Aorta (tissue), 5 donors: ENCODE measurements around the gene DHX32. TPM values are rescaled to one million over a fixed set of nuclear protein-coding genes. Genes with fewer than 3 reads are reported as not detected.

Experiments used
- ATAC-seq: fragments of 200-7000 bp; cut with Tn5 transposase; one replicate; pipeline ENCODE4 v1.9.1; 2022; ENCODE audit warnings: moderate library complexity; ENCODE audit not compliant: low FRiP score
- DNase-seq, 2 donors: peaks; one replicate each; pipeline ENCODE4 v3.0.0-alpha.2; 2020
- H3K27ac ChIP-seq, 2 donors: one replicate each; pipeline ENCODE4 v1.5.1; 2013; ENCODE audit warnings: low read length in 2 of 2, mild to moderate bottlenecking in 2 of 2, moderate library complexity in 2 of 2, control low read depth in 1 of 2, inconsistent platforms in 1 of 2, low read depth in 1 of 2
- H3K27me3 ChIP-seq, 2 donors: one replicate each; pipeline ENCODE4 v1.6.1; 2013; ENCODE audit warnings: control low read depth in 1 of 2, low read length in 1 of 2, mild to moderate bottlenecking in 1 of 2, moderate library complexity in 1 of 2; ENCODE audit not compliant: insufficient read depth in 2 of 2, control insufficient read depth in 1 of 2
- H3K36me3 ChIP-seq, 2 donors: one replicate each; pipeline ENCODE4 v1.6.1; 2013; ENCODE audit warnings: control low read depth in 1 of 2, low read length in 1 of 2, mild to moderate bottlenecking in 1 of 2; ENCODE audit not compliant: insufficient read depth in 2 of 2, control insufficient read depth in 1 of 2
- H3K4me1 ChIP-seq, 2 donors: one replicate each; pipeline ENCODE4 v1.6.1; 2013; ENCODE audit warnings: low read length in 2 of 2, control low read depth in 1 of 2, mild to moderate bottlenecking in 1 of 2, moderate library complexity in 1 of 2; ENCODE audit not compliant: insufficient read depth in 2 of 2, control insufficient read depth in 1 of 2
- H3K4me3 ChIP-seq, 2 donors: one replicate each; pipeline ENCODE4 v1.5.1; 2013; ENCODE audit warnings: low read length in 2 of 2, control low read depth in 1 of 2, mild to moderate bottlenecking in 1 of 2
- H3K9me3 ChIP-seq: one replicate; pipeline ENCODE4 v1.6.1; 2013; ENCODE audit warnings: mild to moderate bottlenecking, low read length; ENCODE audit not compliant: control insufficient read depth
- WGBS, 2 donors: extraction: QIAGEN DNeasy Blood & Tissue Kit; methylation state at CpG; one replicate each; pipeline ENCODE4 v1.1.7; 2013; 5-methylcytosine and 5-hydroxymethylcytosine counted together
- intact Hi-C, 2 donors: fragments of 100-400 bp; cut with DNase I; formaldehyde crosslinking; loops; one replicate each; pipeline versions ENCODE4 v1.14.2 to v1.15.0; 2022
- polyA plus RNA-seq, 2 donors: library from polyadenylated mRNA; stranded (reverse); fragments of 200-250 nt; gene quantifications; one replicate each; pipeline ENCODE4 v1.2.3, GENCODE V29; 2013
- total RNA-seq, 2 donors: library from RNA; stranded (reverse); fragmentation: NEBNext Ultra II Directional; extraction: Animal tissue kit (Norgen Biotek cat#: 25700); gene quantifications; one replicate each; pipeline ENCODE4 v1.2.1, GENCODE V29; 2021
- donor health status: healthy with polysubstance abuse.
- donor health status: Bipolar disorder and iron deficiency.
- donor health status: DM: no; HTN: no; CAD: no.
- donor health status: DM: no; HTN: no; CAD: no.
- donor health status: DM: yes; HTN: yes; CAD: no.

Gene DHX32
- total and polyA plus RNA-seq, 4 donors: 9.5 to 22.6 (median 16.0) TPM

GRCh38 chr10:125815764-125816163, 65.3 kb downstream of the DHX32 start:
- no peak for DNase-seq

GRCh38 chr10:125812128-125812750, 68.9 kb downstream of the DHX32 start:
- Histone ChIP-seq H3K27me3 (no peaks in the 10 kb centered on the region), H3K4me3 (no peak overlapping the region), H3K27ac (no peak overlapping the region), H3K4me1 (no peaks in the 10 kb centered on the region), H3K36me3 (peaks cover 6 to 14% of the 10 kb centered on the region in 2 donors), H3K9me3 (no peaks in the 10 kb centered on the region)
- intact Hi-C loops: no loop called here
- no peak for DNase-seq
- no peak for ATAC-seq
- WGBS, 2 donors: 65 to 82% methylated on average over 1 of the region's 1 CpG

More at GRCh38 chr10:125815764-125816163, 65.3 kb downstream of the DHX32 start:
- no peak for ATAC-seq
- Histone ChIP-seq H3K27ac (no peak overlapping the region), H3K4me3 (no peak overlapping the region), H3K36me3 (peaks cover 4 to 6% of the 10 kb centered on the region in 2 donors), H3K9me3 (no peaks in the 10 kb centered on the region), H3K27me3 (no peaks in the 10 kb centered on the region), H3K4me1 (no peaks in the 10 kb centered on the region)
- intact Hi-C loops: no loop called here
- WGBS, 2 donors: 0 to 52% methylated on average over 1 of the region's 1 CpG

GRCh38 chr10:125811251-125811650, 69.8 kb downstream of the DHX32 start:
- WGBS, 2 donors: 67 to 78% methylated on average over 1 of the region's 1 CpG
- H3K27ac ChIP-seq: no peak overlapping the region

GRCh38 chr10:125808047-125808446, 73.0 kb downstream of the DHX32 start:
- Histone ChIP-seq H3K9me3 (no peaks in the 10 kb centered on the region), H3K27me3 (no peaks in the 10 kb centered on the region), H3K4me1 (no peaks in the 10 kb centered on the region), H3K4me3 (no peak overlapping the region), H3K36me3 (peaks cover 7 to 14% of the 10 kb centered on the region in 2 donors), H3K27ac (no peak overlapping the region)
- no peak for ATAC-seq
- intact Hi-C loops: no loop called here
- 86 to 87% methylated on average over 1 of the region's 1 CpG for WGBS, 2 donors
- no peak for DNase-seq

More at GRCh38 chr10:125811251-125811650, 69.8 kb downstream of the DHX32 start:
- Histone ChIP-seq H3K9me3 (no peaks in the 10 kb centered on the region), H3K36me3 (peaks cover 8 to 18% of the 10 kb centered on the region in 2 donors), H3K4me1 (no peaks in the 10 kb centered on the region), H3K4me3 (no peak overlapping the region), H3K27me3 (no peaks in the 10 kb centered on the region)
- intact Hi-C loops: no loop called here
- DNase-seq (no peak), ATAC-seq (no peak)

GRCh38 chr10:125802739-125803138, 78.4 kb downstream of the DHX32 start:
- Histone ChIP-seq H3K36me3 (peaks cover 5 to 6% of the 10 kb centered on the region in 2 donors), H3K4me1 (no peaks in the 10 kb centered on the region), H3K27ac (no peak overlapping the region), H3K27me3 (no peaks in the 10 kb centered on the region), H3K9me3 (no peaks in the 10 kb centered on the region), H3K4me3 (no peak overlapping the region)
- ATAC-seq (no peak), DNase-seq (no peak)
- intact Hi-C loops: no loop called here
- WGBS, 2 donors: 94 to 96% methylated on average over 7 of the region's 7 CpGs

GRCh38 chr10:125802131-125802530, 79.0 kb downstream of the DHX32 start:
- no peaks in the 10 kb centered on the region for H3K4me1 ChIP-seq
- no peak overlapping the region for H3K27ac ChIP-seq
- no peak for ATAC-seq
- WGBS, 2 donors: 77 to 80% methylated on average over 5 of the region's 5 CpGs
- H3K4me3 ChIP-seq: no peak overlapping the region
- no peaks in the 10 kb centered on the region for H3K27me3 ChIP-seq
- H3K36me3 ChIP-seq: peaks cover 5% of the 10 kb centered on the region in 2 donors
- H3K9me3 ChIP-seq: no peaks in the 10 kb centered on the region
- DNase-seq: no peak
- intact Hi-C loops: no loop called here

GRCh38 chr10:125801574-125801973, 79.5 kb downstream of the DHX32 start:
- Histone ChIP-seq H3K27me3 (no peaks in the 10 kb centered on the region), H3K27ac (no peak overlapping the region), H3K36me3 (peaks cover 3 to 4% of the 10 kb centered on the region in 2 donors), H3K4me3 (no peak overlapping the region), H3K9me3 (no peaks in the 10 kb centered on the region), H3K4me1 (no peaks in the 10 kb centered on the region)
- 90 to 95% methylated on average over 1 of the region's 1 CpG for WGBS, 2 donors
- intact Hi-C loops: no loop called here
- ATAC-seq (no peak), DNase-seq (no peak)

- Histone ChIP-seq H3K4me3 (no peak overlapping the region), H3K9me3 (no peaks in the 10 kb centered on the region), H3K27me3 (no peaks in the 10 kb centered on the region), H3K36me3 (peaks cover 0 to 6% of the 10 kb centered on the region in 2 donors), H3K4me1 (no peaks in the 10 kb centered on the region), H3K27ac (no peak overlapping the region)
- ATAC-seq (no peak), DNase-seq (no peak)
- intact Hi-C loops: no loop called here
- WGBS, 2 donors: 88 to 89% methylated on average over 8 of the region's 8 CpGs
These were observed 81.5 kb downstream of the DHX32 start for GRCh38 chr10:125799451-125800182.
